ENCODE data around the gene CBX2. TPM values are rescaled to one million over a fixed set of nuclear protein-coding genes. Genes with fewer than 3 reads are reported as not detected.

CBX2 gene
- 10 to 100 TPM; 19.9 to 37.2 (median 29.4) TPM for polyA plus RNA-seq (ENCODE audit: insufficient read length in 4 of 4)

- no peak for DNase-seq (ENCODE audit: low read depth in 4 of 4, low spot score in 2 of 4)
These were observed at the start of gene CBX2 for GRCh38 chr17:79777894-79778503. Gene CBX2 (plus strand): TSS chr17:79778148. CDS start chr17:79778236, 88 bp downstream.

- peak in 3 of 4 donors; percentile 82 to 91 (median 82) for DNase-seq (ENCODE audit: low read depth in 4 of 4, low spot score in 2 of 4)
These were observed 49.6 kb upstream of the CBX2 start for GRCh38 chr17:79728169-79728907.

- no peak for DNase-seq (ENCODE audit: low read depth in 4 of 4, low spot score in 2 of 4)
These were observed 49.0 kb upstream of the CBX2 start for GRCh38 chr17:79728908-79729471.

GRCh38 chr17:79729761-79730160, 48.2 kb upstream of the CBX2 start:
- DNase-seq (ENCODE audit: low read depth in 4 of 4, low spot score in 2 of 4), result no peak

GRCh38 chr17:79730437-79730768, 47.5 kb upstream of the CBX2 start:
- DNase-seq (ENCODE audit: low read depth in 4 of 4, low spot score in 2 of 4), result no peak

- no peak for DNase-seq (ENCODE audit: low read depth in 4 of 4, low spot score in 2 of 4)
These were observed 47.0 kb upstream of the CBX2 start, which contains the start of gene ENPP7 for GRCh38 chr17:79730769-79731483. Gene ENPP7 (plus strand): TSS chr17:79730943. CDS start chr17:79731140, 197 bp downstream.

- no peak for DNase-seq (ENCODE audit: low read depth in 4 of 4, low spot score in 2 of 4)
These were observed 45.7 kb upstream of the CBX2 start for GRCh38 chr17:79732254-79732653.

GRCh38 chr17:79732804-79733691, 44.9 kb upstream of the CBX2 start:
- DNase-seq (ENCODE audit: low read depth in 4 of 4, low spot score in 2 of 4), result no peak

- no peak for DNase-seq (ENCODE audit: low read depth in 4 of 4, low spot score in 2 of 4)
These were observed 44.3 kb upstream of the CBX2 start for GRCh38 chr17:79733692-79734070.

GRCh38 chr17:79735096-79735495, 42.9 kb upstream of the CBX2 start:
- DNase-seq (ENCODE audit: low read depth in 4 of 4, low spot score in 2 of 4), result no peak

- DNase-seq (ENCODE audit: low read depth in 4 of 4, low spot score in 2 of 4), result no peak
These were observed 40.7 kb upstream of the CBX2 start for GRCh38 chr17:79737046-79737921.

- no peak for DNase-seq (ENCODE audit: low read depth in 4 of 4, low spot score in 2 of 4)
These were observed 39.9 kb upstream of the CBX2 start for GRCh38 chr17:79737922-79738578.

- DNase-seq (ENCODE audit: low read depth in 4 of 4, low spot score in 2 of 4), result no peak
These were observed 39.3 kb upstream of the CBX2 start for GRCh38 chr17:79738643-79739042.

- no peak for DNase-seq (ENCODE audit: low read depth in 4 of 4, low spot score in 2 of 4)
These were observed 38.5 kb upstream of the CBX2 start for GRCh38 chr17:79739148-79740062.

- DNase-seq (ENCODE audit: low read depth in 4 of 4, low spot score in 2 of 4), result no peak
These were observed 37.5 kb upstream of the CBX2 start for GRCh38 chr17:79740413-79740812.

GRCh38 chr17:79741401-79741750, 36.6 kb upstream of the CBX2 start:
- no peak for DNase-seq (ENCODE audit: low read depth in 4 of 4, low spot score in 2 of 4)

- DNase-seq (ENCODE audit: low read depth in 4 of 4, low spot score in 2 of 4), result peak in 3 of 4 donors; percentile 52 to 72 (median 65)
These were observed 36.0 kb upstream of the CBX2 start for GRCh38 chr17:79741751-79742588.
